Measurements from ENCODE around the gene SLC26A2. TPM values are rescaled to one million over a fixed set of nuclear protein-coding genes. Genes with fewer than 3 reads are reported as not detected.
A peak's percentile ranks its signal among the peaks of the same experiment; 100 is the strongest.
"Not testable (repeated sequence)": the region's sequence is repeated elsewhere in the genome, so short reads cannot be mapped to it uniquely, and the experiment has no call there.

Gene SLC26A2
- polyA plus RNA-seq, 4 donors, result 16.0 to 22.9 (median 20.4) TPM

- peak; percentile 82 to 91 (median 84) for DNase-seq (ENCODE audit: low read depth in 4 of 4, low spot score in 3 of 4)
Measured at GRCh38 chr5:150000256-150000989, 39.9 kb downstream of the SLC26A2 start, which contains the start of the genes HMGXB3 and TIGD6. Gene HMGXB3, plus strand, starts transcription at chr5:150000739. Its CDS starts 4,114 bp downstream, at chr5:150004853. Gene TIGD6, minus strand, starts transcription at chr5:150000654. Its CDS starts 4,306 bp downstream, at chr5:149996348.

DNA sequence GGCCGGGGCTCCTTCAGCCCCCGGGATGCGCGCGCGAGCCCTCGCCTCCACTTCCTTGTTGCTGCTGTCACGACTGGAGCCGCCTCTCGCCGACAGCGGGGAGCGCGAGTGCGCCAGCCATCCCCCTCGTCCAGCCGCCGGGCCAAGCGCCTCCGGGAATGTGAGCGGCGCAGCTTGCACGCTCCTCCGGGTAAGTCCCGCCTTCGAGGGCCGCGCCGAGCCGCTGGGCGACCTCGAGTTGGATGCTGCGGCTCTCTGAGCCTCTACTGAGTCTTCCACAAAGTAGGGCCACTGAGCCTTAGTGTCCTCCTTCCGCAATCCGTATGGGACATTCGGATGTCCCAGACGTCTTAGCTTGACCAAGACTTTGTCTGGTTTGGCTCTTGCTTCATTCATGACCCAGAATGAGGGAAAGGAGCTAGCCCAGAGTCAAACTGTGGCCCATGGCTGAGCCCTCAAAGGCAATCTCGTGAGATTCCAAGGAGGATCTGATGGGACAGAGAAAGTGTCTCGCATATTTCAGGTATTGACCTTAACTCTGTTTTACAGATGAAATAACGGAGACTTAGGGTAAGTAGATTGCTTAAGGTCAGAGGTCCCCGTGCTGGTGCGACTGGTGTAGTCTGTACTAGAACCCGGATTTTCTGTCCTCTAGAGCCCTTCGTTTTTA lies 40.6 kb downstream of the SLC26A2 start:
- no peak for DNase-seq (ENCODE audit: low read depth in 4 of 4, low spot score in 3 of 4)

DNA sequence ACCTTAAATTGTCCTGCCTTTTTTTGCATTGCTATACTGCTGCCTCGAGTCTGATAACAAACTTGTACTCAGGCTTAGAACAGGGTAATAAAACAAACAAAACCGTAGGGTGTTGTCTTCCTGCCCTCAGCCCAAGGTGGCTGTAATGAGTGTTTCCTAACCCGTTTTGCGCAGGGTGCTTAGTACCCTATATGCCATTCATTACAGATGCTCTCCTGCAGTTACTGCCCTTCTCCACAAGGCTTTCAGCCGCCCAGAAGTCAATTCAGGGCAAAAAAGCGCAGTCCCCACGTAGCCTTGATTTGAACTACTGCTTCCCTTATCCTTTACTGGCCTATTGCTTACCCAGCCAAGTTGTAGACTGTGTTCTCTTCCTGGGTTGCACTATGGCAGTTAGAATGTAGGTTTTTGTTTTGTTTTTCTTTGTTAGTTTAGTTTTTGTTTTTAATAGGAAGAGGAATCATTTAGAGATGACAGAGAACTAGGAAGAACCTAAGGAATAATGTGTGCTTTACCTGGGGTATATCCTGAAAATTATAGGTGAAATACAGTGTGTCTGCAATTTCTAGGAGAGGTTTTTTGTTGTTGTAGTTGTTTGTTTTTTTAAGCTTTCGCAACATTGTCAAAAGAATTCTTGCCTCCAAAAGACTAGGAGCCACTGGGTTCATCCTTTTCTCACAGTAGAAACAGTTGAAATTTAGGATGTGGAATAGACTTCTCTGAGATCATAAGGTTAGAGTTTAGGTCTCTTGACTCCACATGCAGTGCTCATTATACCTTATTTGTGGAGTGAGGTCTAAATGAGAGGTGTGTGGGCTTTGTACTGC lies 41.3 kb downstream of the SLC26A2 start:
- no peak for DNase-seq (ENCODE audit: low read depth in 4 of 4, low spot score in 3 of 4)

DNA sequence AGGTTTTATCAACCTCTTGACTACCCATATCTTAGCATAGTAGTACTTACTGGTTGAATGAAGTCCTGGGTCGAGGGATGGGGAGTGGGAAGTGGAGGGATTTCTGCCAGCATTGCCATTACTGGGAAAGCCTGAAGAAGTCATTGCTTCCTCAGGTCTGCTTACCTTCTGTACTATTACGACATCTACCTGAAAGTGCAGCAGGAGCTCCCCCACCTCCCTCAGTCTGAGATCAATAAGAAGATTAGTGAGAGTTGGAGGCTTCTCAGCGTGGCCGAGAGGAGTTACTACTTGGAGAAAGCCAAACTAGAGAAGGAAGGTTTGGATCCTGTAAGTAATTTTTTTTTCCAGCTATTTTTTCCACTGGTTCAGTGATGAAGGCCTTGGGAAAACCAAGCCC lies 45.8 kb downstream of the SLC26A2 start:
- DNase-seq (ENCODE audit: low read depth in 4 of 4, low spot score in 3 of 4), result no peak

- DNase-seq (ENCODE audit: low read depth in 4 of 4, low spot score in 3 of 4), result no peak
Measured at GRCh38 chr5:150007050-150007449, 46.5 kb downstream of the SLC26A2 start.

DNA sequence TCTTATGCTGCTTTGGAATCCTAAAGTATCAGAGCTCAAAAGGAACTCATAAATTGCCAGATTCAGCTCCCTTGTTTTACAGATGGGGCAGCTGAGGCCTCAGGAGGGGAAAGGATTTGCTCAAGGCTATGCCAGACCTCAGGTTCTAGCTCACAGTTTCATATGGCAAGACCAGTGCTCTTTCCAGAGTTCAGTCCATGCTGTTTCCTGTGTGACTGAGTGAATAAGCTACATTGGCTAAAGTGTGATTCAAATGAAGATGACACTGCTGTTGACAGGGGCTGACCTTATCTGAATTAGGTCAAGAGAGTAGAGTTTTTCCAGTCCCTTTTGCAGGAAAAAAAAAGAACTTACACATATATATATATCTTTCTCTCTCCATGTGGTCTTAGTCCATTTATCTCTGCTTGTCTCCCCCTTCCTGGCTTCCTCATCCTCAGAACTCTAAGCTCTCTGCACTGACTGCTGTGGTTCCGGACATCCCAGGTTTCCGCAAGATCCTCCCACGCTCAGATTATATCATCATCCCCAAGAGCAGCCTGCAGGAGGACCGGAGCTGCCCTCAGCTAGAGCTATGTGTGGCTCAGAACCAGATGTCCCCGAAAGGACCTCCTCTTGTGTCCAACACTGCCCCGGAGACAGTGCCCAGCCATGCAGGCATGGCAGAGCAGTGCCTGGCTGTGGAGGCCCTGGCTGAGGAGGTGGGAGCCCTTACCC lies 49.3 kb downstream of the SLC26A2 start:
- DNase-seq (ENCODE audit: low read depth in 4 of 4, low spot score in 3 of 4), result no peak

- no peak for DNase-seq (ENCODE audit: low read depth in 4 of 4, low spot score in 3 of 4)
Measured at GRCh38 chr5:150013931-150014330, 53.4 kb downstream of the SLC26A2 start.

GRCh38 chr5:150014456-150014855 lies 53.9 kb downstream of the SLC26A2 start:
- DNase-seq (ENCODE audit: low read depth in 4 of 4, low spot score in 3 of 4), result no peak

GRCh38 chr5:150015415-150015814 lies 54.9 kb downstream of the SLC26A2 start:
- DNase-seq (ENCODE audit: low read depth in 4 of 4, low spot score in 3 of 4), result no peak

DNA sequence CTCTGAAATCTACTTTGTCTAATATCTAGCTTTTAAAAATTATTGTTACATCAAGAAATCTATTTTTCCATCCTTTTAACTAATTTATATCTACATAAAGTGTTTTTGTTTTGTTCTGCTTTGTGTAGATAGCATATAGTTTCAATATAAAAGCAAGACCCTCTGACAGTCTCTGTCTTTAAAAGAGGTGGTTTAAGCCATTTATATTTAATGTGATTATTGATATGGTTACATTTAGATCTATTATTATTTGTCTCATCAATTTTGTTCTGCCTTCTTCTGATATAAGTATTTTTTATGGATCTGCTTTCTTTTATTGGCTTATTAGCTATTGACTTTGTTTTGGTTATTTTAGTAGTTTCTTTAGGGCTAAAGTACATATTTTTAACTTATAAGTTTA lies 56.0 kb downstream of the SLC26A2 start:
- DNase-seq (ENCODE audit: low read depth in 4 of 4, low spot score in 3 of 4), result no peak

- DNase-seq (ENCODE audit: low read depth in 4 of 4, low spot score in 3 of 4), result no peak
Measured at GRCh38 chr5:150017226-150018005, 56.9 kb downstream of the SLC26A2 start.

GRCh38 chr5:150020249-150020648 lies 59.7 kb downstream of the SLC26A2 start:
- DNase-seq (ENCODE audit: low read depth in 4 of 4, low spot score in 3 of 4), result no peak

GRCh38 chr5:150021491-150022157 lies 61.1 kb downstream of the SLC26A2 start:
- DNase-seq (ENCODE audit: low read depth in 4 of 4, low spot score in 3 of 4), result no peak

DNA sequence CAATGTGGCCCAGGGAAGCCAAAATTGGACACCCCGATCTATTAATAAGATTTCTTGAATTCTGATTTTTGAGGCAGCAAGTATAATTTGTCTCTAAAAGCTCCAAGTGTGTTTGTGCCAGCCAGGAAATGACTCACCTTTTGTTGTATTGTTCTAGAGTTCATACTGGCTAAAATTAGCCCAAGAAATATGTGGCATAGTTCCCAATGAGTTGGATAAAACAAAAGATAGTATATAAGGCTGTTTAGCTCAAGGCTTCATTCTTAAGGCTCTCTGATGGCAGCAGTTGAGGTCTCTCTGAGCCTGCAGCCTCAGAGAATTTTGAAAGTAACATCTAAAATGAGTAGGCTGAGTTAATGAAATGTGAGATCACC lies 61.6 kb downstream of the SLC26A2 start:
- no peak for DNase-seq (ENCODE audit: low read depth in 4 of 4, low spot score in 3 of 4)

GRCh38 chr5:150022681-150023080 lies 62.1 kb downstream of the SLC26A2 start:
- no peak for DNase-seq (ENCODE audit: low read depth in 4 of 4, low spot score in 3 of 4)

GRCh38 chr5:150023136-150023535 lies 62.6 kb downstream of the SLC26A2 start:
- no peak for DNase-seq (ENCODE audit: low read depth in 4 of 4, low spot score in 3 of 4)

DNA sequence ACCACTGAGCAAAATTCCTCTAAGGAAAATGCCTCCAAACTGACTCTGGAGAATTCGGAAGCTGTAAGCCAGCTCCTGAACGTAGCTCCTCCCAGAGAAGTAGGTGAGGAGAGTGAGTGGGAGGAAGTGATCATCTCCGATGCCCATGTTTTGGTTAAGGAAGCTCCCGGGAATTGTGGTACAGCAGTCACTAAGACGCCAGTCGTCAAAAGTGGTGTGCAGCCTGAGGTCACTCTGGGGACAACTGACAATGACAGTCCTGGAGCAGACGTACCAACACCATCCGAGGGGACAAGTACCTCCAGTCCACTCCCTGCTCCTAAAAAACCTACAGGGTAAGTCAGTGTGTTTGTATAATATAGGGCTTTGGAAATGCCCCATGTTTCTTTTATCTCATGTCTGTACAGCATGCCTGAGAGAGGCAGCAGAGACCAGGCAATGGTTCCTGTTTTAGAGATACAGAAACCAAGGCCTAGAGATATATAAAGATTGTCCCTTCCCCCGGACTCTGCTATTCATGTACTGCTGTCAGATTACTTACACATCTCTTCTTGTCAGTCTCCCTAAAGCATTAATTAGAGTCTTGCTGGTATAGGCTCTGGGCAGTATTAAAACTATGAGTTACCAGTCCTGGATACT lies 63.9 kb downstream of the SLC26A2 start:
- DNase-seq (ENCODE audit: low read depth in 4 of 4, low spot score in 3 of 4), result no peak

DNA sequence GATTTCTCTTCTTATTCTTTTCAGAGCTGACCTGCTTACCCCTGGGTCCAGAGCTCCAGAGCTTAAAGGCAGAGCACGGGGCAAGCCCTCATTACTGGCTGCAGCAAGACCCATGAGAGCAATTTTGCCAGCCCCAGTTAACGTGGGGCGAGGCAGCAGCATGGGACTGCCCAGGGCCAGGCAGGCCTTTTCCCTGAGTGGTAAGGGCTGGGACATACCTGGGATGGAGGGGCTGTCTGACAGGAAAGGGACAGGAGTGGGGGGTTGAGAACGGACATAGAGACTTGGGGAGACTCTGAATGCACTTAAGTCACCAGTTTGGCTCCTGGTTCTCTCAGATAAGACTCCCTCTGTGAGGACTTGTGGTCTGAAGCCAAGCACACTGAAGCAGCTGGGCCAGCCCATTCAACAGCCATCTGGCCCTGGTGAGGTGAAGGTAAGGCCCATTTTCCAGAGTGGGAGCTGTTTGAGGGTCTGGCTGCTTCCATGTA lies 66.2 kb downstream of the SLC26A2 start:
- no peak for DNase-seq (ENCODE audit: low read depth in 4 of 4, low spot score in 3 of 4)

GRCh38 chr5:150028047-150028446 lies 67.5 kb downstream of the SLC26A2 start:
- not testable (repeated sequence) for DNase-seq (ENCODE audit: low read depth in 4 of 4, low spot score in 3 of 4)
